CD4-positive, alpha-beta T cell treated with Interleukin-12 subunit alpha and Interleukin-12 subunit beta, for 1 hour (primary cell): ENCODE measurements around the gene CD4.

ENCODE experiments used
- DNase-seq: peaks from one replicate; pipeline ENCODE4 v3.0.0-alpha.2; 2020

The CD4 gene

DNA sequence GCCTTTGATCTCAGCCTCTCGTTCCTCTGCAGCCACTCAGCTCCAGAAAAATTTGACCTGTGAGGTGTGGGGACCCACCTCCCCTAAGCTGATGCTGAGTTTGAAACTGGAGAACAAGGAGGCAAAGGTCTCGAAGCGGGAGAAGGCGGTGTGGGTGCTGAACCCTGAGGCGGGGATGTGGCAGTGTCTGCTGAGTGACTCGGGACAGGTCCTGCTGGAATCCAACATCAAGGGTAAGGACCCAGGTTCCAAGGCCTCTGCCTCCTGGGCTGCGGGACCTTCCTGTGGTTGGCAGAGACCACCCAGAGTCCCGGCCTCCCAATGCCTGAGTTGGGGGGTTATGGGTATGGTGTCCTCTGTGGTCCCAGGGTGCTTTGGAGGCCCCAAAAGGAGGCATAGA is 27.8 kb downstream of the CD4 start:
- no peak for DNase-seq

DNA sequence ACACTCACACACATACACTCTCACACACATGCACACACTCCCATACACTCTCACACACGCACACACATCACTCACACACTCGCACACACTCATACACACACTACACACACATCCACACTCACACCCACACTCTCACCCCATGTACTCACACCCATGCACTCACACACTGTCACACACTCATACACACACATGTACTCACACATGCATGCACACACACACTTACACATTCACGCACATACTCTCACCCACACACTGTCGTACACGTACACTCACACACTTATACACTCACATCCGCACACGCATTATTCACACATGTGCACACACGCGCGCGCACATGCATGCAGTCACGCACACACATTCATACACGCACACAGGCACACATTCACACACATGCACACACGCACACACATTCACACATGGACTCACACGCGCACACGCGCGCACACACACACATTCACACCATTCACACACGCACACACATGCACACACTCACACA is 28.4 kb downstream of the CD4 start:
- no peak for DNase-seq

DNA sequence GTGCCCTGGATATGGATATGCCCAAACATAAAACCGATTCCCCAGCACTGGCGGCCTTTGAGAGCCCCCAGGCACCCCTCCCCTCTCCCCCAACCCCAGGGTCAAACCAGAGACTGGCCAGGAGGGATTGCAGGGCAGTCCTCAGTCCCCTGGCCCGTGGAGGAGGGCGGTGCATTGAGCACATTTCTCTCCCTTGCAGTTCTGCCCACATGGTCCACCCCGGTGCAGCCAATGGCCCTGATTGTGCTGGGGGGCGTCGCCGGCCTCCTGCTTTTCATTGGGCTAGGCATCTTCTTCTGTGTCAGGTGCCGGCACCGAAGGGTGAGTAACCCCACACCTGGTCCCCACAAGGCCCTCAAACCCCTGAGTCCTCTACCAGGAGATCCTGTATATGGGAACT is 28.9 kb downstream of the CD4 start:
- DNase-seq, result no peak

DNA sequence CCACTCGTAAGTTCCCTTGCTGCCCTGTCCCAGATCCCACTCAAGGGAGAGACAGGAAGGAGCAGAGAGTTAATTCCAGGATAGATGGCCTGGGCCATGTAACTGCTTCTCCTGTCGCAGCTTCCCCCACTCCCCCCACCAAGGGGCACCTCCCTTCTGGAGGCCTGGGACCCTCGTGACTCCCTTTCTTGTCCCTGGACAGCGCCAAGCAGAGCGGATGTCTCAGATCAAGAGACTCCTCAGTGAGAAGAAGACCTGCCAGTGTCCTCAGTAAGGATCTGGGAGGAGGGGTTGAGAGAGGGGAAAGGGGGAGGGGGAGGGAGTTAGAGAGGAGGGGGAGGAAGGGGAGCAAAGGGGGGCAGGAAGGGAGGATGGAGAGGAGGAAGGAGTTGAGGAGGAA is 29.3 kb downstream of the CD4 start:
- DNase-seq, result no peak

DNA sequence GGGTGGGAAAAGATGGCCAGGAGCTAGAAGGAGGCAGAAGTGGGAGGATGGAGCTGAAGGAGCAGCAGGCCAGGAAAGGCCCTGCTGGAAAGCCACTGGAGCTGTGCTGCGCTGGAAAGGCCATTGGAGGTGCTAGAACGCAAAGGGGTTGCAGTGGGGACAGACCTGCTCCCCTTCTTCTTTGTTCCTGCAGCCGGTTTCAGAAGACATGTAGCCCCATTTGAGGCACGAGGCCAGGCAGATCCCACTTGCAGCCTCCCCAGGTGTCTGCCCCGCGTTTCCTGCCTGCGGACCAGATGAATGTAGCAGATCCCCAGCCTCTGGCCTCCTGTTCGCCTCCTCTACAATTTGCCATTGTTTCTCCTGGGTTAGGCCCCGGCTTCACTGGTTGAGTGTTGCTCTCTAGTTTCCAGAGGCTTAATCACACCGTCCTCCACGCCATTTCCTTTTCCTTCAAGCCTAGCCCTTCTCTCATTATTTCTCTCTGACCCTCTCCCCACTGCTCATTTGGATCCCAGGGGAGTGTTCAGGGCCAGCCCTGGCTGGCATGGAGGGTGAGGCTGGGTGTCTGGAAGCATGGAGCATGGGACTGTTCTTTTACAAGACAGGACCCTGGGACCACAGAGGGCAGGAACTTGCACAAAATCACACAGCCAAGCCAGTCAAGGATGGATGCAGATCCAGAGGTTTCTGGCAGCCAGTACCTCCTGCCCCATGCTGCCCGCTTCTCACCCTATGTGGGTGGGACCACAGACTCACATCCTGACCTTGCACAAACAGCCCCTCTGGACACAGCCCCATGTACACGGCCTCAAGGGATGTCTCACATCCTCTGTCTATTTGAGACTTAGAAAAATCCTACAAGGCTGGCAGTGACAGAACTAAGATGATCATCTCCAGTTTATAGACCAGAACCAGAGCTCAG is 30.0 kb downstream of the CD4 start:
- no peak for DNase-seq

DNA sequence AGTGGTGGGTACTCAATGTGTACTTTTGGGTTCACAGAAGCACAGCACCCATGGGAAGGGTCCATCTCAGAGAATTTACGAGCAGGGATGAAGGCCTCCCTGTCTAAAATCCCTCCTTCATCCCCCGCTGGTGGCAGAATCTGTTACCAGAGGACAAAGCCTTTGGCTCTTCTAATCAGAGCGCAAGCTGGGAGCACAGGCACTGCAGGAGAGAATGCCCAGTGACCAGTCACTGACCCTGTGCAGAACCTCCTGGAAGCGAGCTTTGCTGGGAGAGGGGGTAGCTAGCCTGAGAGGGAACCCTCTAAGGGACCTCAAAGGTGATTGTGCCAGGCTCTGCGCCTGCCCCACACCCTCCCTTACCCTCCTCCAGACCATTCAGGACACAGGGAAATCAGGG is 30.8 kb downstream of the CD4 start:
- DNase-seq, result no peak

DNA sequence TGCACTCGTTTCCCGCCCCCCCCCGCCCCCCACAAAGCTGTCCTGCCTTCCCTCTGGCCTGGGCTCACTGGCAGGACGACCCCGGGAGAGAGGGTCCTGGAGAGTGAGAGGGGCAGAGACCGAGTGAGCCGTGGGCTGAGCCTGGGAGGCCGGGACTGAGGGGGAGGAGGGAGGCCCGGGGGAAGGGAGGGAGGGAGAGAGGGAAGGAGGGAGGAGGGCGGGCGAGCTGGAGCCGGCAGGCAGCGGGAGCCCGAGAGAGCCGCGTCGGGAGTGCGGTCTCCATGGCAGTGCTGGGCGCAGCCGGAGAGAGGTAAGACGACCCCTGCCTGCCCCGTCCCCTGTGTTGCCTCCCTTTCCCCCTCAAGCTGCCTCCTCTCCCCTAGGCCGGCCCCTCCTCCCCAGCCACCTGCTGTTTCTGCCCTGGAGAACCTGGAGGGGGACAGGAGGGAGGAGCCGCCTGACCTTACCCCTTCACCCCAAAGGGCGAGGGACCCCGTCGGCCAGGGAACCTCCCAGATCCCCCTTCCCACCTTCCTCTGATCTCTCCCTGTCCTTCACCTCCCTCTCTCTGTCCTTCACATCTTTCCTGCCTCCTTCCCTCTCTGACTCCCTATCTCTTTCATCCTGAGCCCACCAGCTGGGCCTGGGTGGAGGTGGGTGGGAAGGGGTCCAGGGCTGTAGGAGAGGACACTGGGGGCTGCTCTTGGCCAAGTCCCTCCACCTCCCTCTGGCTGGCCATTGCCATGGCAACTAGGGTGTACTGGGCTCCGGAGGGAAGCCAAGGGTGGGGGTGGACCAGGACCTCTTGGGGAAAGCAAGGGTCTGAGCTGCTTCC is 32.5 kb downstream of the CD4 start, which contains the start of gene GPR162:
TSS of gene GPR162 (plus strand) at position 231 of the 835 bp plus-strand sequence. CDS start 2,078 bp downstream, outside the sequence.
- DNase-seq, result no peak

DNA sequence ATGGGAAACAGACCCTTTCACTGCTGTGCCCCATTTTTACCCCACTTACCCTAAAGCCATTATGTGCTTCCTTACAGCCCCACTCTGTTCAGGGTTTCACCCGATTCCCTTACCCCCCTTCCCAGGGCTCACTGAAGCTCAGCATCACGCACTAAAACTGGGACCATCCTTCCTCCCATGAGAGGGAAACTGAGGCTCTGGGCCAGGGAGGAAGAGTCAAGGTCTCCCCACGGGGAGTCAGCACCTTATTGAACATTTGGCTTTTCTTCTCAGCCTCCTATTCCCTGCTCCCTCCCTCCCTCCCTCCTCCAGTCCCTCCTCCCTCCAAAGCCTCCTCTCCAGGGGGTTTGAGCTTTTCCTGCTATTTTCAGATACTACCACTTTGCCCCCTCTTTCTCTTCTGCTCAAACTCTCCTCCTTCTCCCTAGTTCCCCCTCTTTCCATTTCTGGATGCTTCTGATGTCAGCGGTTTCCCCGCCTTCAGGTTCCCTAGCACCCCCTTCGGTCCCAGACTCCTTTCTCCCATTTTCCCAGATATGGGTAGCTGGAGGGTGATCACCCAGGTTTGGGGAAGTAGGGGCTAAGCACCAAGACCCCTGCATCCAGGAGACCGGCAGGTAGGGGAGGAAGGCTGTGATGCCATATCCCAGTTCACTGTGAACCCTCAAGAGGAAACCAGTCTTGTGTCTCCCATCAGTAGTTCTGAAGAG is 33.3 kb downstream of the CD4 start:
- DNase-seq, result no peak

DNA sequence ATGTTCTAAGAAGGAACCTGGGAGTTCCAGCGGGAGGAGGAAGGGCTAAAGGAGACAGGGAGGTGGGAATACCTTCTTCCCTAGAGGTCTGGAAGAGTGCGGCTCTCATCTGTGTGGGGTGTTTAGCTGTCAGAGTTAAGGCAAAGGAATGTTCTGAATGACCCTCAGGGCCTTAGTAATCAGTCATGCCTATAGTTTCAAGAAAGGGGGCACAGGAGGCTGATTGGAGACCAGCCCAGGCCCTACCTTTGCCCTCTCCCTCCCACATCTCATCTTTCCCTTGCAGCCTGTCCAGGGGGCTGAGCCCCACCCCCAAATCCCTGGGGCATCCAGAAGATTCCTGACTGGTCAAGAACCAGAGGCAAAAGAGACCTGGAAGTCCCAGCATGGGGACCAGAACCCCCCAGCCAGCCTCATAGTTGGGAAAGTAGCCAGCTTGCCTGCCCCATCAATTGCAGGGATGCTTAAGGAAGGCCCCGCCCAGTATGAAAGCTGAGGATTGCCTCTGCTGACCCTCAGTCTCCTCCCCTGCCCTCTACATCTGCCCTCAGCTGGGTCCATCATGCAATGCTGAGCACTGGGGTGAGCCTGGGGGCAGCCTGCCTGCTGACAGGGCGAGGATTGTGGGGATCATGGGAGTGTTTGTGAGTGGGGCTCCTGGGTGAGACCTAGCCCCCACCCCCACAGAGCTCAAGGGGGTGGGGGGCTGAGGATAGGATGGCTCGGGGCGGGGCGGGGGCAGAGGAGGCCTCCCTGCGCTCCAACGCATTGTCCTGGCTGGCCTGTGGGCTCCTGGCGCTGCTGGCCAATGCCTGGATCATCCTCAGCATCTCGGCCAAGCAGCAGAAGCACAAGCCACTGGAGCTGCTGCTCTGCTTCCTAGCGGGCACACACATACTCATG is 34.1 kb downstream of the CD4 start:
- no peak for DNase-seq

DNA sequence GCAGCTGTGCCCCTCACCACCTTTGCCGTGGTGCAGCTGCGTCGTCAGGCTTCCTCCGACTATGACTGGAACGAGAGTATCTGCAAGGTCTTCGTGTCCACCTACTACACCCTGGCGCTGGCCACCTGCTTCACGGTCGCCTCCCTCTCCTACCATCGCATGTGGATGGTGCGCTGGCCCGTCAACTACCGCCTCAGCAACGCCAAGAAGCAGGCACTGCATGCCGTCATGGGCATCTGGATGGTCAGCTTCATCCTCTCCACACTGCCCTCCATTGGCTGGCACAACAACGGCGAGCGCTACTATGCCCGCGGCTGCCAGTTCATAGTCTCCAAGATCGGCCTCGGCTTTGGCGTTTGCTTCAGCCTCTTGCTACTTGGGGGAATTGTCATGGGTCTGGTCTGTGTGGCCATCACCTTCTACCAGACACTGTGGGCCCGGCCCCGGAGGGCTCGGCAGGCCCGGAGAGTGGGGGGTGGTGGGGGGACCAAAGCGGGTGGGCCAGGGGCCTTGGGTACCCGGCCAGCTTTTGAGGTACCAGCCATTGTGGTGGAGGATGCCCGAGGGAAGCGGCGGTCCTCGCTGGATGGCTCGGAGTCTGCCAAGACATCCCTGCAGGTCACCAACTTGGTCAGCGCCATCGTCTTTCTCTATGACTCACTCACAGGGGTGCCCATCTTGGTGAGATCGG is 34.9 kb downstream of the CD4 start:
- DNase-seq, result no peak

DNA sequence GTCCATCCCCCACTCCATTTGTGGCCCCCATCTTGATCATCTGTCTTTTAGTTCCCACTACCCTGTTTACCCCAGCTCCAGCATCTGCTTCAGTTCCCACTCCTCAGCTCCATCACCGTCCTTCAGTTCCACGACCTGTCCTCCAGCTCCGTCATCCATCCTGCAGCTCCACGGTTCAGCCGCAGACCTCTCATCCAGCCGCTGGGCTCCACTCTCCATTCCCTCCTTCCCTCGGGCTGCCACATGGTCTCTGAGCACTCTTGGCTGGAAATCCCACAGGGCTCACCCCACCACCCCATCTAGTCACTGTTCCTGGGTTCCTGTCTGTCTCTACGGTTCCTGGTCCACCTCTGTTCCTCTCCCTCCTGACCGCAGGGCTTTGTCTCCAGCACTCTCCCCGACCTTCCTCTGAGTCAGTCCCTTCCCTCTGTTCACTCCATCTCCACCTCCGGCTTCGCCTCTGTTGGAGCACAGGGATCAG is 35.6 kb downstream of the CD4 start:
- no peak for DNase-seq

DNA sequence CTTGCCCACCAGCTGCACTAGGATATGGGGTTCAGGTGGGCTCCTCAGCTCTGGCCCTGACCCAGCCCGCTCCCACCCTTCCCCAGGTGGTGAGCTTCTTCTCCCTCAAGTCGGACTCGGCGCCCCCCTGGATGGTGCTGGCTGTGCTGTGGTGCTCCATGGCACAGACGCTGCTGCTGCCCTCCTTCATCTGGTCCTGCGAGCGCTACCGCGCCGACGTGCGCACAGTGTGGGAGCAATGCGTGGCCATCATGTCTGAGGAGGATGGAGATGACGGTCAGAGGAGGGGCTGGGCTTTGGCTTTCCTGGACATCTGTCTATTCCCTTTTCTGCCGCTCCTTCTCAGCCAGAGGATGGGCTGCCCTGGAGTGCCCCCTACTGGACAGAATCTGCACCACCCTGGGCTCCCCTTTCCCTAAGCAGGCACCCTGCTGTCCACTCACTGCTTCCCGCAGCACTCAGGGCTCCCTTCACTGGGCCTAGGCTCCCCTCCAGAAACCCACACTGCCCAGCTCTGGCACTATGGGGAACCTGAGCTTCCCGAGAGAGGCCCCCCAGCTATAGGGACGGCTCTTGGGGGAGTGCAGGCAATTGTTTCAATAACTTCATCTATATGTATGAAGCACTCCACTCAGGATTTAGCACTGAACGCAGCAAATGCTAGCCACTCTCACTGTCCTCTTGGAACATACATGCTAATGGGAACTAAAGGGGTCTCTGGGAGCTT is 36.2 kb downstream of the CD4 start:
- DNase-seq, result peak; percentile 81

DNA sequence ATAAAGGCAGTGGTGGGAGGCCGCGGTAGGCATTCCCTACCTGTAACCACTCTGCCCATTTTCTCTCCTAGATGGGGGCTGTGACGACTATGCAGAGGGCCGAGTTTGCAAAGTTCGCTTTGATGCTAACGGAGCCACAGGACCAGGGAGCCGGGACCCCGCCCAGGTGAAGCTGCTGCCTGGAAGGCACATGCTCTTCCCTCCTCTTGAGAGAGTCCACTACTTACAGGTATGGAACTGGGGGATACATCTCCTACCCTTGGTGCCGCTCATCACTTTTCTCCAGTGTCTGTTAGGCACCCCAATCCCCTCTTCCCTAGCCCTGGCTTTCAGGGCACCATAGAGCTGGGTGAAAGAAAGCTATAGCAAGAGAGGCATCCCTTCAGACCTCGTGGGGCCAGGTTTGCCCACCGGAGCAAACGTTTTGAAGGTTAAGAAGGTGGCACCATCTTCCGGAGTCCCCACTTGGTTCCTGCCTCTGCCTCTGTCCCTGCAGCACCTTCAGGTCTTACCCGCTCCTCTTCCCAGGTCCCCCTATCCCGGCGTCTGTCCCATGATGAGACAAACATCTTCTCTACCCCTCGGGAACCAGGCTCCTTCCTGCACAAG is 36.9 kb downstream of the CD4 start:
- no peak for DNase-seq

DNA sequence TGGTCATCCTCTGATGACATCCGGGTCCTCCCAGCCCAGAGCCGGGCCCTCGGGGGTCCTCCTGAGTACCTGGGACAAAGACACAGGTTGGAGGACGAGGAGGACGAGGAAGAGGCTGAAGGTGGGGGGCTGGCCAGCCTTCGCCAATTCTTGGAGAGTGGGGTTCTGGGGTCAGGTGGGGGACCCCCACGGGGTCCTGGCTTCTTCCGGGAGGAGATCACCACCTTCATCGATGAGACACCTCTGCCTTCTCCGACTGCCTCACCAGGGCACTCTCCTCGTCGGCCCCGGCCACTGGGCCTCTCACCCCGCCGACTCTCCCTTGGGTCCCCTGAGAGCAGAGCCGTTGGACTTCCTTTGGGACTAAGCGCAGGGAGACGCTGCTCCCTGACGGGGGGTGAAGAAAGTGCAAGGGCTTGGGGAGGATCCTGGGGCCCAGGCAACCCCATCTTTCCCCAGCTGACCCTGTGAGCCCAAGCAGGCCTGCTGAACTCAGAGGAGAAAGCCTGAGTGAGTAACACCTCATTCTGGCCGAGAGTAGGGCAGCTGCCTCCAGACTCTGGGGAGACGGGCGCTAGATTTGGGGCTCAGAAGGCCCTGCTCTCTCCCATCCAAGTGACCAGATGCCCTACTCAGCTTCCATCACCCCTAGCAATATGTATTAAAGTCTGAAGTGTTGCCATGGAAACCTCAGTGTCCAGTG is 37.6 kb downstream of the CD4 start:
- no peak for DNase-seq

DNA sequence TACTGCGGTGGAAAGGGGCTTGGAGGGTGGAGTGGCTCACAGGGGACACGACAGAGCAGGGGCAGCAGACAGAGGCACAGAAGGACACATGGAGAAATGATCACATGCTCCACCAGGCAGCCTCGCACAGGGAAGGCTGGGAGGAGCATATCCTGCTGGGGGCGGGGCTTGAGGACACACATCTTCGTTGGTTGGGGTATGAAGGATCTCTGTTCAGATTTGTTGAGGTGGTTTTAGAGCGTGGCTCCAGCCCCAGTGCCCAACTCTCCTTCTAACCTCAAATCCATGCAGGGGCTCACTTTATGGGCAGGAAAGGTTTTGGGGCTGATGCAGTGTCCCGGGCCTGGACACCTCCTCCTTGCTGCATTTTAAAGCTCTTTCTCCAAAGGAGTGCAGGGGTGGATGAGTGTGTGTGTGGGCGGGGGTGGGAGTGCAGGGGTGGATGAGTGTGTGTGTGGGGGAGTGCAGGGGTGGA is 38.1 kb downstream of the CD4 start:
- DNase-seq, result peak; percentile 38

DNA sequence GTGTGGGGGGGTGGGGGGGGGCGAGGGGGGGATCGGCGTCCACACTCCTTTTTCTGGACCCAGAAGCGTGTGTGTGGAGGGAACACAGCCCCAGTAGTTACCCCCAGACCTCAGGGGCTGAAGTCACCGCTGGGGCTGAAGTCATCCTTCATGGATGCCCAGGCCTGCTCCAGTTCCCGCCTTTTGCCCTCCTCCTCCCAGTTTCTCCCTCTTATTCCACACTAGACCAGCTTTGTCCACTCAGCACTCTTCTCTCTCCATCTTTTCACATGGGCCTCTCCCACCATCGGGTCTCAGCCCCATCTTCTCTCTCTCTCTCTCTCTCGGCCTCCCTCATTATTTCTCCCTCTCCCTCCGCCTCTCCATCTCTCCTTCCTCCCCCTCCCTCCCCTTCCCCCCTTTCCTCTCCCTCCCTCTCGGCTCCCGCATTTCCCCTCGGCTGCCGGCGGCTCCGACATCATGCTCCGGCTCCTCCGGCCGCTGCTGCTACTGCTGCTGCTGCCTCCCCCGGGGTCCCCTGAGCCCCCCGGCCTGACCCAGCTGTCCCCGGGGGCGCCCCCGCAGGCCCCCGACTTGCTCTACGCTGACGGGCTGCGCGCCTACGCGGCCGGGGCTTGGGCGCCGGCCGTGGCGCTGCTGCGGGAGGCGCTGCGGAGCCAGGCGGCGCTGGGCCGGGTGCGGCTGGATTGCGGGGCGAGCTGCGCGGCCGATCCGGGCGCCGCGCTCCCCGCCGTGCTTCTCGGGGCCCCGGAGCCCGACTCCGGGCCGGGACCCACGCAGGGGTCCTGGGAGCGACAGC is 38.9 kb downstream of the CD4 start, which contains the start of gene P3H3:
TSS of gene P3H3 (plus strand) at position 426 of the 799 bp plus-strand sequence. CDS start at position 460, 34 bp downstream.
- DNase-seq, result no peak

DNA sequence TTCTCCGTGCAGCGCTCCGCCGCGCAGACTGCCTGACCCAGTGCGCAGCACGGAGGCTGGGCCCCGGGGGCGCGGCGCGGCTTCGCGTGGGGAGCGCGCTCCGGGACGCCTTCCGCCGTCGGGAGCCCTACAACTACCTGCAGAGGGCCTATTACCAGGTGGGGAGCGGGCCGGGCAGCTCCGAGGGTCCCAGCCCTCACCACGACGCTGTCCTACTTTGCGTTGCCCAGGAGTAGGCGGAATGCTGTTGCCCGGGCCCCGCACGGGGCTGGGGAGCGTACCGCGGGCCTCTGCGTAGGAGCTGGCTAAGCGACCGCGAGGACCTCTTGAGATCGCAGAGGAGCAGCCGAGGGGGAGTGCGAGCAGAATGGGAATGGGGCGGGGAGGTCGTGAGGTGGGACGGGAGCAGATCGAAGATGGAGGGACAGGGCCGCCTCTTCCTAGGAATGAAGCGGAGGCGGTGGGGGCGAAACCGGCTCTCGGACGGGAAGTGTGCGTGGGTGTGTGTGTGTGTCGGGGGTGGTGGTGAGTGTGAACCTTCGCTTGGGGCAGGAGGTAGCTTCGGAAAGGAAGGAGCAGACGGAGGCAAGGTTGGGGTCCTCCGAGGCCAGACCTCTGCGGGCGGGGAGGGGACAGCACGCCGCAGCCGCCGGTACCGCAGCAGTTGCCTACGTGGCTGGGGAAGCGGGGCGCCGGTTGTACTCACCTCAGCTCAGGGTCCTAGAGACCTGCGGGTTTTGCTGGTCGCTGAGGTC is 39.6 kb downstream of the CD4 start:
- DNase-seq, result peak; percentile 37
